Adipose tissue (tissue), 3 donors: ENCODE results near the gene OR10AG1. TPM values are rescaled to one million over a fixed set of nuclear protein-coding genes. Genes with fewer than 3 reads are reported as not detected.

Source experiments
- H3K27ac ChIP-seq: one replicate; pipeline ENCODE4 v1.5.1; 2013; ENCODE audit warnings: low read depth, low read length
- whole genome bisulfite sequencing, 3 donors: extraction: QIAGEN DNeasy Blood & Tissue Kit; methylation state at CpG; one replicate each; pipeline ENCODE4 v1.1.7; 2013; 5-methylcytosine and 5-hydroxymethylcytosine counted together
- polyA plus RNA-seq, 3 donors: library from polyadenylated mRNA; stranded (reverse); fragments of 200-250 nt; gene quantifications; one replicate each; pipeline ENCODE4 v1.2.3, GENCODE V29; 2013
- donor health status: healthy with polysubstance abuse.
- donor health status: Bipolar disorder and iron deficiency.
- donor health status: healthy.

The OR10AG1 gene
- not detected for polyA plus RNA-seq

GRCh38 chr11:55969845-55970244 is at the start of gene OR10AG1:
OR10AG1 (minus strand) TSS chr11:55969945; CDS start chr11:55969907, 38 bp downstream.
- WGBS, 3 donors, result 79 to 84% (median 83%) methylated on average over 2 of the region's 2 CpGs

GRCh38 chr11:56013805-56014204 is 44.1 kb upstream of the OR10AG1 start:
- H3K27ac ChIP-seq, result no peak overlapping the region

More at GRCh38 chr11:55969845-55970244, at the start of gene OR10AG1:
- no peak within 1 kb of the TSS for H3K27ac ChIP-seq

GRCh38 chr11:56010716-56011115 is 41.0 kb upstream of the OR10AG1 start:
- no peak overlapping the region for H3K27ac ChIP-seq

More at GRCh38 chr11:56013805-56014204, 44.1 kb upstream of the OR10AG1 start:
- 46 to 71% (median 59%) methylated on average over 2 of the region's 2 CpGs for WGBS, 3 donors

GRCh38 chr11:55994525-55994924 is 24.8 kb upstream of the OR10AG1 start, which contains the start of gene OR5F1:
OR5F1 (minus strand) TSS chr11:55994625; CDS start chr11:55994625, 0 bp downstream.
- H3K27ac ChIP-seq, result no peak within 1 kb of the TSS
- 59 to 77% (median 62%) methylated on average over 2 of the region's 2 CpGs for WGBS, 3 donors

GRCh38 chr11:55970935-55971334 is 1.2 kb upstream of the OR10AG1 start:
- 85 to 97% (median 90%) methylated on average over 3 of the region's 3 CpGs for WGBS, 3 donors
- H3K27ac ChIP-seq, result no peak overlapping the region

GRCh38 chr11:55967914-55968313 is 1.8 kb downstream of the OR10AG1 start:
- WGBS, 3 donors, result 58 to 78% (median 77%) methylated on average over 5 of the region's 5 CpGs
- no peak overlapping the region for H3K27ac ChIP-seq

- H3K27ac ChIP-seq, result no peak overlapping the region
- 67 to 77% (median 71%) methylated on average over 2 of the region's 2 CpGs for WGBS, 3 donors
These were observed 3.4 kb downstream of the OR10AG1 start for GRCh38 chr11:55966391-55966790.

- H3K27ac ChIP-seq, result no peak overlapping the region
- WGBS, 3 donors, result 25 to 77% (median 72%) methylated on average over 4 of the region's 4 CpGs
These were observed 13.2 kb downstream of the OR10AG1 start for GRCh38 chr11:55956521-55956920.

- WGBS, 3 donors, result 59 to 87% (median 68%) methylated on average over 4 of the region's 4 CpGs
- H3K27ac ChIP-seq, result no peak overlapping the region
These were observed 20.4 kb downstream of the OR10AG1 start for GRCh38 chr11:55949330-55949729.

- WGBS, 3 donors, result 1 to 5% (median 5%) methylated on average over 3 of the region's 3 CpGs
- no peak overlapping the region for H3K27ac ChIP-seq
These were observed 26.9 kb downstream of the OR10AG1 start for GRCh38 chr11:55942785-55943392.

- H3K27ac ChIP-seq, result no peak within 1 kb of the TSS
- WGBS, 3 donors, result 59 to 71% (median 67%) methylated on average over 2 of the region's 2 CpGs
These were observed 33.4 kb downstream of the OR10AG1 start, which contains the start of gene OR5I1 for GRCh38 chr11:55936300-55936699. OR5I1 (minus strand) TSS chr11:55936400; CDS start chr11:55936400, 0 bp downstream.

GRCh38 chr11:55920537-55920936 is 49.2 kb downstream of the OR10AG1 start:
- no peak overlapping the region for H3K27ac ChIP-seq
- 65 to 81% (median 79%) methylated on average over 5 of the region's 5 CpGs for WGBS, 3 donors

Other genes starting within 250 kb of the OR10AG1 start
- not detected for gene OR5D13, start 196.5 kb downstream of the OR10AG1 start, polyA plus RNA-seq
- not detected for gene OR5D14, start 174.4 kb downstream of the OR10AG1 start, polyA plus RNA-seq
- not detected for gene OR5L1, start 158.6 kb downstream of the OR10AG1 start, polyA plus RNA-seq
- not detected for gene OR5D18, start 150.3 kb downstream of the OR10AG1 start, polyA plus RNA-seq
- not detected for gene OR5L2, start 142.7 kb downstream of the OR10AG1 start, polyA plus RNA-seq
- gene OR5D16, start 131.2 kb downstream of the OR10AG1 start, polyA plus RNA-seq, result not detected
- gene TRIM51, start 86.6 kb downstream of the OR10AG1 start, polyA plus RNA-seq, result not detected
- gene OR5W2, start 55.4 kb downstream of the OR10AG1 start, polyA plus RNA-seq, result not detected
- not detected for gene OR5I1, start 33.5 kb downstream of the OR10AG1 start, polyA plus RNA-seq
- not detected for gene OR5F1, start 24.7 kb upstream of the OR10AG1 start, polyA plus RNA-seq
- not detected for gene OR5AS1, start 57.7 kb upstream of the OR10AG1 start, polyA plus RNA-seq
- gene OR8I2, start 123.4 kb upstream of the OR10AG1 start, polyA plus RNA-seq, result not detected
- gene OR8H2, start 133.7 kb upstream of the OR10AG1 start, polyA plus RNA-seq, result not detected
- not detected for gene OR8H3, start 152.4 kb upstream of the OR10AG1 start, polyA plus RNA-seq
- not detected for gene OR8J3, start 170.3 kb upstream of the OR10AG1 start, polyA plus RNA-seq
- not detected for gene OR8K5, start 190.4 kb upstream of the OR10AG1 start, polyA plus RNA-seq
- not detected for gene OR5J2, start 206.7 kb upstream of the OR10AG1 start, polyA plus RNA-seq